Measurements from ENCODE around the gene SLFN12L. TPM values are rescaled to one million over a fixed set of nuclear protein-coding genes. Genes with fewer than 3 reads are reported as not detected.
A peak's percentile ranks its signal among the peaks of the same experiment; 100 is the strongest.
"Not testable (repeated sequence)": the region's sequence is repeated elsewhere in the genome, so short reads cannot be mapped to it uniquely, and the experiment has no call there.

SLFN12L gene
- total RNA-seq, 1 donor from 2014 or later, result 0.25 TPM

DNA sequence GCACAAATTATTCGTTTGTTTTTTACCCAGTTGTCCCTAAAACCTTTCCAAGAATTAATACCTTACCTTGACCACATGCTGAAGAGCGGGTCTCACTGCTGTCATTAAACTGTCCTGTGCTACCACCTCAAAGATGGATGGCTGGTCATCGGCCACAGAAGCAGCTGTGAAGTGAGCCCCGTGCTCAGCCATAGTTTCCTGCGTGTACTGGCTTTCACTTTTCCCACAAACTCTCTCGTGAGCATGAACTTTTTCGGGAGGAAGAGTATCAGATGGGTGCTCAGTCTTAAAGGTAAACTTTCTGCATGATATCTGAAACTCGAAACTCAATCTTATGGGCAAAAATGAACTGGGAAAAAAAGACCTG is 40.3 kb upstream of the SLFN12L start:
- Histone ChIP-seq H3K27ac (replicated peaks) (peak overlapping the region; percentile 95), H3K4me3 (peak overlapping the region; percentile 78), H3K9me3 (replicated peaks) (no peaks in the 10 kb centered on the region), H3K4me1 (peaks cover 32% of the 10 kb centered on the region), H3K36me3 (peaks cover 33% of the 10 kb centered on the region), H3K27me3 (ENCODE audit: low read depth) (no peaks in the 10 kb centered on the region)
- DNase-seq, result no peak
- TF ChIP-seq, protein P1, sequence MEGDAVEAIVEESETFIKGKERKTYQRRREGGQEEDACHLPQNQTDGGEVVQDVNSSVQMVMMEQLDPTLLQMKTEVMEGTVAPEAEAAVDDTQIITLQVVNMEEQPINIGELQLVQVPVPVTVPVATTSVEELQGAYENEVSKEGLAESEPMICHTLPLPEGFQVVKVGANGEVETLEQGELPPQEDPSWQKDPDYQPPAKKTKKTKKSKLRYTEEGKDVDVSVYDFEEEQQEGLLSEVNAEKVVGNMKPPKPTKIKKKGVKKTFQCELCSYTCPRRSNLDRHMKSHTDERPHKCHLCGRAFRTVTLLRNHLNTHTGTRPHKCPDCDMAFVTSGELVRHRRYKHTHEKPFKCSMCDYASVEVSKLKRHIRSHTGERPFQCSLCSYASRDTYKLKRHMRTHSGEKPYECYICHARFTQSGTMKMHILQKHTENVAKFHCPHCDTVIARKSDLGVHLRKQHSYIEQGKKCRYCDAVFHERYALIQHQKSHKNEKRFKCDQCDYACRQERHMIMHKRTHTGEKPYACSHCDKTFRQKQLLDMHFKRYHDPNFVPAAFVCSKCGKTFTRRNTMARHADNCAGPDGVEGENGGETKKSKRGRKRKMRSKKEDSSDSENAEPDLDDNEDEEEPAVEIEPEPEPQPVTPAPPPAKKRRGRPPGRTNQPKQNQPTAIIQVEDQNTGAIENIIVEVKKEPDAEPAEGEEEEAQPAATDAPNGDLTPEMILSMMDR (IDR thresholded peaks at IDR 0.05; ENCODE audit: borderline replicate concordance), result no peak
- intact Hi-C loops (cut with micrococcal nuclease), result no loop called here

DNA sequence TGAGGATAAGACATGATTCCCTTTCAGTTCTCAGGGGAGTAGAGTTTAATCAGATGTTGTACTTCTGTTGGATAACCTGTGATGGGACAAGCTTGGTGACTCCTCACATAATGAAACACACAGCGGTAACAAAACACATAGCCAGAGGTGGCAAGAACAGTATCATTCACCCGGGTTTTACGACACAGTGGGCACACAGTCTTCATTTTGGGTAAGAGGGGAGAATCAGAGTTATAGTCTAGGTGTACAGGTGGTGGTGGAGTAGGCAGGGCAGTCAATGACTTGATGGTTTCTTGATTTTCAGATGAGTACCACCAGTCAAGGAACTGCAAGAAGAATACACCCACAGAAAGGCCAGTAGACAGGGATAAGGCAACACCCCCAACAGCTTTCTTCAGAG is 38.3 kb upstream of the SLFN12L start:
- TF ChIP-seq, protein P1 (IDR thresholded peaks at IDR 0.05; ENCODE audit: borderline replicate concordance), result no peak
- peaks cover 37% of the 10 kb centered on the region for H3K4me1 ChIP-seq
- no peak overlapping the region for H3K27ac ChIP-seq (replicated peaks)
- H3K4me3 ChIP-seq, result no peak overlapping the region
- no peaks in the 10 kb centered on the region for H3K27me3 ChIP-seq (ENCODE audit: low read depth)
- H3K9me3 ChIP-seq (replicated peaks), result no peaks in the 10 kb centered on the region
- DNase-seq, result no peak
- intact Hi-C loops (cut with micrococcal nuclease), result no loop called here
- peaks cover 33% of the 10 kb centered on the region for H3K36me3 ChIP-seq

DNA sequence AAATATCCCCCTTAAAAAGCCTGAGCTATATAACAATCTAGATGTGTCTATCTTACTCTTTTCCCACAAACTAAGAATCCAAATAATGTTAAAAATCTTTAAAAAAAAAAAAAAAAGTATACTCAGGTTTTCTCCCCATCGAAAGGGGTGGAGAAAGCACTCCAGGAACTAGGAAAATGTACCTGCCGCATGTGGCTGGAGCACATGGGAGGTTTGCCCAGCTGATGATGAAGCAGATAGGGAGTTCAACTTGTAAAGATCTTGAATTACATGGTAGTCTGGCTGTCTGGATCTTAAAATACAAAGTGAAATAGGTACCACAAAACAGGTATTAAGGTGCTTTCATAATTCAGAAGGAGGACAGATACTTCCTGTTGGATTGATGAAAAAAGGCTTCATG is 31.9 kb upstream of the SLFN12L start:
- no peak for DNase-seq
- Histone ChIP-seq H3K36me3 (peaks cover 9% of the 10 kb centered on the region), H3K9me3 (replicated peaks) (no peaks in the 10 kb centered on the region), H3K4me3 (peak overlapping the region; percentile 75), H3K27ac (replicated peaks) (no peak overlapping the region), H3K27me3 (ENCODE audit: low read depth) (no peaks in the 10 kb centered on the region), H3K4me1 (peaks cover 34% of the 10 kb centered on the region)
- TF ChIP-seq, protein P1 (IDR thresholded peaks at IDR 0.05; ENCODE audit: borderline replicate concordance), result no peak
- intact Hi-C loops (cut with micrococcal nuclease), result no loop called here

DNA sequence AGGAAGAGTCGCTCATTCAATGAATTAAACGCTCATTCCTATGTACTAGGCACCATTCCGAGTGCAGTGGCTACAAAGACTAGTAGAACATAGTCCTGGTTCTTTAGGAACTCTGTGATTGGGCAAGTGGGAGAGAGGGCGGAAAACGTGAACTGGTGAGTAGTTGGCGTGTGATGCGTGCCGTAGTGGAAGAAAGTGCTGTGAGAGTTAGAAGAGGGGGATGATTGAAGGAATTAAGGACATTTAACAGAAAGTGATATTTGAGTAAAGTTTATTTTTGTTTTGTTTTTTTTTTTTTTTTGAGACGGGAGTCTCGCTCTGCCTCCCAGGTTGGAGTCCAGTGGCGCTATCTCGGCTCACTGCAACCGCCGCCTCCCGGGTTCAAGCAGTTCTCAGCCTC is 31.1 kb upstream of the SLFN12L start:
- H3K27me3 ChIP-seq (ENCODE audit: low read depth), result no peaks in the 10 kb centered on the region
- peaks cover under 1% of the 10 kb centered on the region for H3K36me3 ChIP-seq
- H3K4me3 ChIP-seq, result peak overlapping the region; percentile 75
- no peaks in the 10 kb centered on the region for H3K9me3 ChIP-seq (replicated peaks)
- intact Hi-C loops (cut with micrococcal nuclease), result no loop called here
- no peak for DNase-seq
- peak overlapping the region; percentile 88 for H3K27ac ChIP-seq (replicated peaks)
- H3K4me1 ChIP-seq, result peaks cover 34% of the 10 kb centered on the region
- TF ChIP-seq, protein P1 (IDR thresholded peaks at IDR 0.05; ENCODE audit: borderline replicate concordance), result no peak

DNA sequence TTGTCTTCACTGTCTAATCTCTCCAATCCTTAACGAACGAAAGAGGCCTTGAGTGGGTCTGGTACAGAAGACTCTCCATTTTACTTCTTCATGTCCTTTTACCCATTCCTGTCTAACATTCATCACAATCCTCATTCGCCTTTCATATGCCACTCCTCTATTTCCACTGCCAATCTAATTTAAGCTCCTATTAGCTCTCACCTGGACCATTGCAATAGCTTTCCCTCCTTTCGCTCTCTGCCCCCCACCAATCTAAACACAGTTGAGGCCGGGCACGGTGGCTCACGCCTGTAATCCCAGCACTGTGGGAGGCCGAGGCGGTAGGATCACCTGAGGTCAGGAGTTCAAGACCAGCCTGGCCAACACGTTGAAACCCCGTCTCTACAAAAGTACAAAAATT is 29.5 kb upstream of the SLFN12L start:
- H3K27me3 ChIP-seq (ENCODE audit: low read depth), result no peaks in the 10 kb centered on the region
- peaks cover 34% of the 10 kb centered on the region for H3K4me1 ChIP-seq
- TF ChIP-seq, protein P1 (IDR thresholded peaks at IDR 0.05; ENCODE audit: borderline replicate concordance), result no peak
- peak overlapping the region; percentile 75 for H3K4me3 ChIP-seq
- H3K27ac ChIP-seq (replicated peaks), result peak overlapping the region; percentile 88
- H3K36me3 ChIP-seq, result no peaks in the 10 kb centered on the region
- H3K9me3 ChIP-seq (replicated peaks), result no peaks in the 10 kb centered on the region
- no peak for DNase-seq
- intact Hi-C loops (cut with micrococcal nuclease), result no loop called here

DNA sequence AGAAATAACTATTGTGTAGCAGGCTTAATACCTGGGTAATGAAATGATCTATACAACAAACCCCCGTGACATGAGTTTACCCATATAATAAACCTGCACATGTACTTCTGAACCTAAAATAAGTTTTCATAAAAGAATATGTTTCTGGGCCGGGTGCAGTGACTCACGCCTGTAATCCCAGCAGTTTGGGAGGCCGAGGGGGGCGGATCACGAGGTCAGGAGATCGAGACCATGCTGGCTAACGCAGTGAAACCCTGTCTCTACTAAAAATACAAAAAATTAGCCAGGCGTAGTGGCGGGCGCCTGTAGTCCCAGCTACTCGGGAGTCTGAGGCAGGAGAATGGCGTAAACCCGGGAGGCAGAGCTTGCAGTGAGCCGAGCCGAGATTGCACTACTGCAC is 25.7 kb upstream of the SLFN12L start:
- intact Hi-C loops (cut with micrococcal nuclease); H3K36me3 ChIP-seq; H3K4me1 ChIP-seq; DNase-seq; H3K4me3 ChIP-seq; H3K27ac ChIP-seq (replicated peaks); H3K9me3 ChIP-seq (replicated peaks): not testable (repeated sequence)
- peaks cover 17% of the 10 kb centered on the region for H3K27me3 ChIP-seq (ENCODE audit: low read depth)
